GM18951 (cell line): Measurements from ENCODE around the gene CD63.

Source experiments
- POLR2A ChIP-seq: IDR thresholded peaks from 4 replicates; pipeline ENCODE4 v1.6.1; 2011; ENCODE audit warnings: mild to moderate bottlenecking; ENCODE audit not compliant: insufficient read length, insufficient read depth; ENCODE audit errors: extremely low read depth
- in situ Hi-C: fragments of 300-500 bp; cut with MboI; formaldehyde crosslinking; loops from one replicate; pipeline ENCODE4 v1.12.0; 2022; ENCODE audit warnings: low sequenced_read_pairs, mixed read lengths, inconsistent platforms; ENCODE audit not compliant: unreplicated experiment

CD63 gene

GRCh38 chr12:55711786-55712553 is 16.8 kb downstream of the CD63 start:
- in situ Hi-C loops: no loop called here
- TF ChIP-seq POLR2A: no peak

GRCh38 chr12:55708695-55709233 is 20.0 kb downstream of the CD63 start:
- TF ChIP-seq POLR2A: no peak
- in situ Hi-C loops: no loop called here

- TF ChIP-seq POLR2A: no peak
- in situ Hi-C loops: no loop called here
Measured at GRCh38 chr12:55707841-55708694, 20.7 kb downstream of the CD63 start, which contains the start of gene ITGA7. Gene ITGA7, minus strand, starts transcription at chr12:55707904. Its CDS starts 222 bp downstream, at chr12:55707682.

- TF ChIP-seq POLR2A: no peak
- in situ Hi-C loops: no loop called here
Measured at GRCh38 chr12:55707219-55707671, 21.6 kb downstream of the CD63 start.

- no peak for TF ChIP-seq POLR2A
- in situ Hi-C loops: no loop called here
Measured at GRCh38 chr12:55706568-55707218, 22.1 kb downstream of the CD63 start.

GRCh38 chr12:55705782-55706402 is 22.9 kb downstream of the CD63 start:
- in situ Hi-C loops: no loop called here
- no peak for TF ChIP-seq POLR2A

- no peak for TF ChIP-seq POLR2A
Measured at GRCh38 chr12:55704824-55705718, 23.7 kb downstream of the CD63 start.

GRCh38 chr12:55703901-55704761 is 24.7 kb downstream of the CD63 start:
- TF ChIP-seq POLR2A: no peak
- in situ Hi-C loops: no loop called here

More at GRCh38 chr12:55704824-55705718, 23.7 kb downstream of the CD63 start:
- in situ Hi-C loops: no loop called here

GRCh38 chr12:55703288-55703687 is 25.5 kb downstream of the CD63 start:
- TF ChIP-seq POLR2A: no peak
- in situ Hi-C loops: no loop called here

GRCh38 chr12:55702861-55703260 is 25.9 kb downstream of the CD63 start:
- TF ChIP-seq POLR2A: no peak
- in situ Hi-C loops: no loop called here
